OCI-LY3 (cell line): ENCODE results near the gene SPDEF.

ENCODE experiments used
- H2AFZ ChIP-seq: fragments of 200-600, 300-600 bp; shearing (Covaris generic); 2 replicates; pipeline ENCODE4 v1.6.0; 2014; ENCODE audit warnings: antibody characterized with exemption, low read depth, low read length
- H3K27ac ChIP-seq: fragments of 200-600, 300-600 bp; sonication (generic); 2 replicates; pipeline ENCODE4 v1.5.1; 2014; ENCODE audit warnings: mild to moderate bottlenecking, low read length, moderate library complexity, mixed read lengths
- H3K27me3 ChIP-seq: fragments of 200-600, 300-600 bp; sonication (generic); 2 replicates; pipeline ENCODE4 v1.6.1; 2014; ENCODE audit warnings: low read depth, low read length, mixed read lengths
- H3K36me3 ChIP-seq: fragments of 200-600, 300-600 bp; sonication (generic); replicated peaks from 2 replicates; pipeline ENCODE3; 2014; ENCODE audit warnings: low read depth, low read length, mixed read lengths
- H3K4me1 ChIP-seq: fragments of 300-600, 200-600 bp; sonication (generic); 2 replicates; pipeline ENCODE4 v1.6.1; 2014; ENCODE audit warnings: low read length, mixed read lengths
- H3K4me2 ChIP-seq: fragments of 200-600, 300-600 bp; sonication (generic); 2 replicates; pipeline ENCODE4 v1.6.1; 2014; ENCODE audit warnings: low read length, mixed read lengths
- H3K4me3 ChIP-seq: fragments of 300-600, 200-600 bp; sonication (generic); 2 replicates; pipeline ENCODE4 v1.5.1; 2014; ENCODE audit warnings: antibody characterized with exemption, mild to moderate bottlenecking, low read length, moderate library complexity
- H3K79me2 ChIP-seq: fragments of 300-600, 200-600 bp; shearing (Covaris generic); 2 replicates; pipeline ENCODE4 v1.6.1; 2014; ENCODE audit warnings: mild to moderate bottlenecking, low read length, mixed read lengths
- H3K9ac ChIP-seq: fragments of 300-600, 200-600 bp; shearing (Covaris generic); 2 replicates; pipeline ENCODE4 v1.6.0; 2014; ENCODE audit warnings: mild to moderate bottlenecking, low read length, moderate library complexity
- H3K9me3 ChIP-seq: fragments of 200-600, 300-600 bp; shearing (Covaris generic); 2 replicates; pipeline ENCODE4 v1.6.1; 2014; ENCODE audit warnings: low read length, mixed read lengths; ENCODE audit not compliant: insufficient read depth
- H4K20me1 ChIP-seq: fragments of 200-600, 300-600 bp; sonication (generic); 2 replicates; pipeline ENCODE4 v1.6.1; 2016; ENCODE audit warnings: low read length, mixed read lengths; ENCODE audit not compliant: insufficient read depth
- CTCF ChIP-seq: fragments of 200-600, 300-600 bp; sonication (generic); IDR thresholded peaks from 2 replicates; pipeline ENCODE4 v1.5.1; 2014; ENCODE audit warnings: antibody characterized with exemption, low read length, low read depth
- EZH2phosphoT487 ChIP-seq: fragments of 200-600 bp; shearing (Covaris generic); IDR thresholded peaks from 2 replicates; pipeline ENCODE4 v1.6.1; 2018; ENCODE audit warnings: antibody characterized with exemption, mixed run types, low read depth

Gene SPDEF

GRCh38 chr6:34586327-34587040 is 30.4 kb upstream of the SPDEF start:
- no peak for TF ChIP-seq EZH2phosphoT487
- TF ChIP-seq CTCF: no peak
- Histone ChIP-seq H2AFZ (no peak overlapping the region), H3K36me3 (no peaks in the 10 kb centered on the region), H3K79me2 (peaks cover 9% of the 10 kb centered on the region), H3K4me3 (no peak overlapping the region), H3K4me1 (no peaks in the 10 kb centered on the region), H3K9ac (no peak overlapping the region), H3K4me2 (no peak overlapping the region), H3K27me3 (no peaks in the 10 kb centered on the region), H4K20me1 (peaks cover 22% of the 10 kb centered on the region), H3K9me3 (no peaks in the 10 kb centered on the region), H3K27ac (no peak overlapping the region)

GRCh38 chr6:34585512-34586061 is 29.5 kb upstream of the SPDEF start:
- H3K9ac ChIP-seq: no peak overlapping the region

GRCh38 chr6:34585108-34585507 is 29.0 kb upstream of the SPDEF start:
- no peaks in the 10 kb centered on the region for H3K79me2 ChIP-seq
- H3K27ac ChIP-seq: no peak overlapping the region
- no peaks in the 10 kb centered on the region for H3K36me3 ChIP-seq
- no peak overlapping the region for H3K4me3 ChIP-seq
- H3K9ac ChIP-seq: no peak overlapping the region
- no peaks in the 10 kb centered on the region for H3K27me3 ChIP-seq
- no peaks in the 10 kb centered on the region for H3K9me3 ChIP-seq
- TF ChIP-seq CTCF (no peak), EZH2phosphoT487 (no peak)
- H3K4me1 ChIP-seq: no peaks in the 10 kb centered on the region
- peaks cover 13% of the 10 kb centered on the region for H4K20me1 ChIP-seq
- no peak overlapping the region for H3K4me2 ChIP-seq
- H2AFZ ChIP-seq: no peak overlapping the region

More at GRCh38 chr6:34585512-34586061, 29.5 kb upstream of the SPDEF start:
- Histone ChIP-seq H3K79me2 (peaks cover under 1% of the 10 kb centered on the region; the same call in 1 of the 2 replicates), H3K27me3 (no peaks in the 10 kb centered on the region), H2AFZ (no peak overlapping the region), H3K36me3 (no peaks in the 10 kb centered on the region), H3K4me1 (no peaks in the 10 kb centered on the region), H4K20me1 (peaks cover 16% of the 10 kb centered on the region), H3K4me3 (no peak overlapping the region), H3K4me2 (no peak overlapping the region), H3K9me3 (no peaks in the 10 kb centered on the region), H3K27ac (no peak overlapping the region)
- TF ChIP-seq EZH2phosphoT487 (no peak), CTCF (no peak)

- Histone ChIP-seq H3K9ac (no peak overlapping the region), H3K36me3 (no peaks in the 10 kb centered on the region), H3K79me2 (no peaks in the 10 kb centered on the region), H3K4me2 (no peak overlapping the region), H3K4me3 (no peak overlapping the region), H4K20me1 (peaks cover 11% of the 10 kb centered on the region), H3K4me1 (no peaks in the 10 kb centered on the region), H3K27ac (no peak overlapping the region), H2AFZ (no peak overlapping the region), H3K9me3 (no peaks in the 10 kb centered on the region), H3K27me3 (no peaks in the 10 kb centered on the region)
- no peak for TF ChIP-seq EZH2phosphoT487
- TF ChIP-seq CTCF: no peak
Observed at GRCh38 chr6:34584694-34585093, 28.6 kb upstream of the SPDEF start.
